ENCODE measurements around the gene GRIA4.

GRCh38 chr11:105953886-105954285, 344.0 kb downstream of the GRIA4 start:
- TF ChIP-seq CTCF (IDR thresholded peaks at IDR 0.05) (no peak), POLR2A (IDR thresholded peaks at IDR 0.05) (no peak), POLR2AphosphoS5 (IDR thresholded peaks at IDR 0.05; ENCODE audit: insufficient read depth in 1 of 2, low read depth in 1 of 2) (no peak)
